HepG2 (cell line): ENCODE results near the gene ZNF607. TPM values are rescaled to one million over a fixed set of nuclear protein-coding genes. Genes with fewer than 3 reads are reported as not detected.
A peak's percentile ranks its signal among the peaks of the same experiment; 100 is the strongest.

Experiments used
- ARNT2 ChIP-seq: sonication (generic); formaldehyde crosslinking; IDR thresholded peaks from 2 replicates; pipeline ENCODE4 v1.8.0; 2022; ENCODE audit warnings: mild to moderate bottlenecking, low read depth, missing genetic modification reagents, moderate library complexity
- ARNTL ChIP-seq: sonication (generic); formaldehyde crosslinking; IDR thresholded peaks from 2 replicates; pipeline ENCODE4 v1.4.0; 2020; ENCODE audit warnings: mild to moderate bottlenecking, missing genetic modification reagents
- CBX2 ChIP-seq, 2 experiments: fragments of 200-600 bp in 1 of 2; sonication (generic); formaldehyde crosslinking in 1 of 2; IDR thresholded peaks; 2 replicates each; pipeline versions ENCODE4 v1.7.0 to v1.8.1; 2018 to 2022; ENCODE audit warnings: low read depth in 2 of 2, low read length in 1 of 2, mild to moderate bottlenecking in 1 of 2, missing genetic modification reagents in 1 of 2
- CHD2 ChIP-seq: IDR thresholded peaks from 2 replicates; pipeline ENCODE4 v1.6.1; 2011; ENCODE audit warnings: low read depth, low read length, improper control_type of control experiment
- EP300 ChIP-seq, 3 experiments: sonication (generic) in 1 of 3; formaldehyde crosslinking in 1 of 3; IDR thresholded peaks; 2 replicates each; pipeline versions ENCODE4 v1.5.1 to v1.6.1; 2011 to 2020; ENCODE audit warnings: low read depth in 2 of 3, low read length in 2 of 3, borderline replicate concordance in 1 of 3, improper control_type of control experiment in 1 of 3, mild to moderate bottlenecking in 1 of 3, missing genetic modification reagents in 1 of 3, moderate library complexity in 1 of 3
- FIP1L1 ChIP-seq: fragments of 200-400 bp; formaldehyde crosslinking; IDR thresholded peaks from 2 replicates; pipeline ENCODE4 v1.6.1; 2018; ENCODE audit warnings: low read depth, mild to moderate bottlenecking, low read length, moderate library complexity, borderline replicate concordance; ENCODE audit not compliant: insufficient read depth
- FOXJ3 ChIP-seq: sonication (generic); formaldehyde crosslinking; IDR thresholded peaks from 2 replicates; pipeline ENCODE4 v1.4.0; 2020; ENCODE audit warnings: missing genetic modification reagents, mild to moderate bottlenecking, borderline replicate concordance
- ISL2 ChIP-seq: sonication (generic); formaldehyde crosslinking; IDR thresholded peaks from 2 replicates; pipeline ENCODE4 v1.5.0; 2020; ENCODE audit warnings: missing genetic modification reagents
- KLF6 ChIP-seq: IDR thresholded peaks from 2 replicates; pipeline ENCODE4 v1.8.0; 2016; ENCODE audit warnings: missing biosample characterization, missing genetic modification reagents
- MAFK ChIP-seq, 2 experiments: IDR thresholded peaks in 1 of 2; conservative IDR thresholded peaks in 1 of 2; 2 replicates each; pipeline ENCODE4 v1.6.1; 2011; ENCODE audit warnings: improper control_type of control experiment in 2 of 2, low read length in 2 of 2
- PHF20 ChIP-seq: sonication (generic); formaldehyde crosslinking; IDR thresholded peaks from 2 replicates; pipeline ENCODE4 v1.5.0; 2020; ENCODE audit warnings: mild to moderate bottlenecking, missing genetic modification reagents
- RCOR2 ChIP-seq: IDR thresholded peaks from 2 replicates; pipeline ENCODE4 v1.6.1; 2016; ENCODE audit warnings: missing biosample characterization, missing genetic modification reagents
- STAG1 ChIP-seq: sonication (generic); formaldehyde crosslinking; IDR thresholded peaks from 2 replicates; pipeline ENCODE4 v1.4.0; 2020; ENCODE audit warnings: missing genetic modification reagents
- ZFYVE20 ChIP-seq: sonication (generic); formaldehyde crosslinking; IDR thresholded peaks from 2 replicates; pipeline ENCODE4 v1.8.0; 2023; ENCODE audit warnings: low read depth, mild to moderate bottlenecking, moderate library complexity, missing genetic modification reagents, borderline replicate concordance
- ZNF121 ChIP-seq: sonication (generic); formaldehyde crosslinking; IDR thresholded peaks from 2 replicates; pipeline ENCODE4 v1.5.0; 2020; ENCODE audit warnings: mild to moderate bottlenecking, missing genetic modification reagents
- ZNF20 ChIP-seq: sonication (generic); formaldehyde crosslinking; IDR thresholded peaks from 2 replicates; pipeline ENCODE4 v1.4.0; 2020; ENCODE audit warnings: mild to moderate bottlenecking, moderate library complexity, missing genetic modification reagents
- ZNF256 ChIP-seq: sonication (generic); formaldehyde crosslinking; conservative IDR thresholded peaks from 2 replicates; pipeline ENCODE4 v1.4.0; 2020; ENCODE audit warnings: missing genetic modification reagents
- ZNF556 ChIP-seq: sonication (generic); formaldehyde crosslinking; IDR thresholded peaks from 2 replicates; pipeline ENCODE4 v1.4.0; 2020; ENCODE audit warnings: mild to moderate bottlenecking, missing genetic modification reagents, borderline replicate concordance
- ZNF672 ChIP-seq: sonication (generic); formaldehyde crosslinking; IDR thresholded peaks from 2 replicates; pipeline ENCODE4 v1.8.1; 2022; ENCODE audit warnings: missing genetic modification reagents
- ZNF713 ChIP-seq: sonication (generic); formaldehyde crosslinking; IDR thresholded peaks from 2 replicates; pipeline ENCODE4 v1.4.0; 2020; ENCODE audit warnings: mild to moderate bottlenecking, missing genetic modification reagents
- ZNF761 ChIP-seq: sonication (generic); formaldehyde crosslinking; conservative IDR thresholded peaks from 2 replicates; pipeline ENCODE4 v1.4.0; 2020; ENCODE audit warnings: mild to moderate bottlenecking, missing genetic modification reagents
- ZSCAN21 ChIP-seq: sonication (generic); formaldehyde crosslinking; IDR thresholded peaks from 2 replicates; pipeline ENCODE4 v1.8.0; 2022; ENCODE audit warnings: mild to moderate bottlenecking, missing genetic modification reagents, moderate library complexity, borderline replicate concordance
- ZSCAN22 ChIP-seq: sonication (generic); formaldehyde crosslinking; IDR thresholded peaks from 2 replicates; pipeline ENCODE4 v1.4.0; 2020; ENCODE audit warnings: mild to moderate bottlenecking, missing genetic modification reagents
- ZSCAN25 ChIP-seq: sonication (generic); formaldehyde crosslinking; IDR thresholded peaks from 2 replicates; pipeline ENCODE4 v1.8.0; 2022; ENCODE audit warnings: mild to moderate bottlenecking, missing genetic modification reagents
- ZZZ3 ChIP-seq: sonication (generic); formaldehyde crosslinking; IDR thresholded peaks from 2 replicates; pipeline ENCODE4 v1.4.0; 2020; ENCODE audit warnings: missing genetic modification reagents, mild to moderate bottlenecking, borderline replicate concordance
- polyA plus RNA-seq, 8 experiments: library from polyadenylated mRNA; depleted of rRNA in 3 of 8; stranded (reverse) in 7 of 8; unstranded in 1 of 8; fragments of >200 nt; fragmentation: Illumina TruSeq in 4 of 8; extraction: Trizol in 4 of 8; gene quantifications; 2 replicates each; pipeline versions ENCODE4 v1.2.1 to v1.2.3, GENCODE V29; 2011 to 2016; ENCODE audit warnings: low read depth in 4 of 8, missing spikeins in 1 of 8, mixed read lengths in 1 of 8; ENCODE audit not compliant: insufficient read depth in 1 of 8
- total RNA-seq, 5 experiments: library from RNA; depleted of rRNA; stranded (reverse); fragments of >200 nt; fragmentation: Illumina TruSeq; extraction: Trizol; gene quantifications; 2 replicates each; pipeline ENCODE4 v1.2.3, GENCODE V29; 2016; ENCODE audit warnings: low read depth in 1 of 5
- TF ChIP-seq, protein P1 (sequence below): sonication (generic); formaldehyde crosslinking; IDR thresholded peaks from 2 replicates; pipeline ENCODE4 v1.5.1; 2020; ENCODE audit warnings: missing genetic modification reagents, mild to moderate bottlenecking, borderline replicate concordance
- TF ChIP-seq, protein P2 (sequence below): IDR thresholded peaks from 2 replicates; pipeline ENCODE4 v1.6.1; 2016; ENCODE audit warnings: missing compliant biosample characterization, missing genetic modification reagents, borderline replicate concordance

ZNF607 gene
- total and polyA plus RNA-seq, 2 of the 13 experiments (the other 11 are each of a cell fraction or from before 2014, with no cell fraction given) = 3.8 to 8.3 TPM

DNA sequence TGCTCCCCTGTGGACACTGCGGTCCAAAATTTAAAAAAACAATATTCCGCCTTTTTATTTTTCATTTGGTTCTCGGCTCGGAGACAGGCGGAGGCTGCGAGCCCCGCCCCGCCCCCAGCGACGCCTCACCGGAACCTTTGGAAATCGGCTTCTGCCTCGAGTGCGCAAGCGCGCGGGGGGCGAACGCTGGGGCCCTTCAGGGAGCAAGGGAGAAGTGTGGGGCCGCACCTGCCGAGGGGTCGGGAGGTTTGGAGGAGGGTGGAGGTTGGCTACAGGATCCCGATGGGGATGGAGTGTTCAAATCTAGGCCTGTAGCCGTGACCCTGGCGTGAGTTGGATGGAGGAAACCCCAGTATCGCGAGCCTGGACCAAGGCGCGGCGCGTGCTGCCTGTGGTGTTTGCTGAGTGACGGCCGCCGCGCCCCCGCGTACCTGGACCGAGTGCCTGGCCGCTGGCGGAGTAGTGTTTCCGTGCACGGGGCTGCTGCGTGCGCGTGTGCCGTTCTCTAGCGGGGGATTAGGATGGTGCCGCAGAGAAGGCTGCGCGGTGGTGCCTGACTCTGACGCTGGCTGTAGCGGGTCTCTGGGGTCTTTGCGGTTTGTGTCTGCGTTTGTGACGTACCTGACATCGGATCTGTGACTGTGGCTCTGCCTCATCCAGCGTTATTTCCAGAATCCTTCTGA is 63.7 kb downstream of the ZNF607 start (continued):
- TF ChIP-seq CHD2 (peak; percentile 97), ZNF713 (CRISPR knock-in tag) (no peak; the same call in 1 of the 2 replicates), ZZZ3 (CRISPR knock-in tag) (peak; percentile 63; the same call in 1 of the 2 replicates), MAFK (conservative IDR thresholded peaks at IDR 0.05 in 1 of 2, IDR thresholded peaks at IDR 0.05 in 1 of 2; ENCODE audit: low read length in 2 of 2) (no peak), ZFYVE20 (CRISPR knock-in tag) (no peak), FOXJ3 (CRISPR knock-in tag) (peak; percentile 68), ZNF556 (CRISPR knock-in tag) (peak; percentile 82), ZNF672 (CRISPR knock-in tag) (peak; percentile 39; the same call in 1 of the 2 replicates), KLF6 (0 out of 2 replicates have a peak, but pooled peaks have one; percentile 26), ZNF121 (no peak), ZNF761 (CRISPR knock-in tag) (no peak), PHF20 (CRISPR knock-in tag) (no peak), EP300 (IDR thresholded peaks at IDR 0.05; ENCODE audit: low read depth in 2 of 2, low read length in 2 of 2) (no peak), EP300 (CRISPR knock-in tag; IDR thresholded peaks at IDR 0.05; ENCODE audit: borderline replicate concordance) (no peak; the same call in 1 of the 2 replicates), ZNF20 (CRISPR knock-in tag) (no peak; the same call in 1 of the 2 replicates), CBX2 (IDR thresholded peaks at IDR 0.05; ENCODE audit: low read depth, low read length) (no peak), CBX2 (CRISPR knock-in tag; IDR thresholded peaks at IDR 0.05; ENCODE audit: low read depth) (no peak), ISL2 (no peak), ARNTL (CRISPR knock-in tag) (peak; percentile 79), ZSCAN25 (no peak), ZNF256 (CRISPR knock-in tag) (no peak), ZSCAN22 (0 out of 2 replicates have a peak, but pooled peaks have one; percentile 40), ZSCAN21 (CRISPR knock-in tag) (peak; percentile 84), ARNT2 (CRISPR knock-in tag) (peak; percentile 36; the same call in 1 of the 2 replicates), FIP1L1 (no peak), STAG1 (no peak), RCOR2 (CRISPR knock-in tag) (no peak)
- TF ChIP-seq, protein P1, sequence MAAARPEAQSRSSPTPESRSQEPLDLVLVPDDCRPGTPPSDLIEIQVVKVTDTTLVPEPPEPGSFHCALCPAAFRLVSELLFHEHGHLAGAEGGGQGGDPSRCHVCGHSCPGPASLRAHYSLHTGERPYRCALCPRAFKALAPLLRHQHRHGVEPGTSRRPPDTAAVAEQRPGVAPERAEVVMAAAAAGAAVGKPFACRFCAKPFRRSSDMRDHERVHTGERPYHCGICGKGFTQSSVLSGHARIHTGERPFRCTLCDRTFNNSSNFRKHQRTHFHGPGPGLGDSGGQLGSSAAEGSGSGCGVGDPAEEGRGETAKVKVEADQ = no peak
- TF ChIP-seq, protein P2, sequence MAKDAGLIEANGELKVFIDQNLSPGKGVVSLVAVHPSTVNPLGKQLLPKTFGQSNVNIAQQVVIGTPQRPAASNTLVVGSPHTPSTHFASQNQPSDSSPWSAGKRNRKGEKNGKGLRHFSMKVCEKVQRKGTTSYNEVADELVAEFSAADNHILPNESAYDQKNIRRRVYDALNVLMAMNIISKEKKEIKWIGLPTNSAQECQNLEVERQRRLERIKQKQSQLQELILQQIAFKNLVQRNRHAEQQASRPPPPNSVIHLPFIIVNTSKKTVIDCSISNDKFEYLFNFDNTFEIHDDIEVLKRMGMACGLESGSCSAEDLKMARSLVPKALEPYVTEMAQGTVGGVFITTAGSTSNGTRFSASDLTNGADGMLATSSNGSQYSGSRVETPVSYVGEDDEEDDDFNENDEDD (CRISPR knock-in tag) = peak; percentile 59
